Measurements from ENCODE around the gene ZNF362.

ZNF362 gene

DNA sequence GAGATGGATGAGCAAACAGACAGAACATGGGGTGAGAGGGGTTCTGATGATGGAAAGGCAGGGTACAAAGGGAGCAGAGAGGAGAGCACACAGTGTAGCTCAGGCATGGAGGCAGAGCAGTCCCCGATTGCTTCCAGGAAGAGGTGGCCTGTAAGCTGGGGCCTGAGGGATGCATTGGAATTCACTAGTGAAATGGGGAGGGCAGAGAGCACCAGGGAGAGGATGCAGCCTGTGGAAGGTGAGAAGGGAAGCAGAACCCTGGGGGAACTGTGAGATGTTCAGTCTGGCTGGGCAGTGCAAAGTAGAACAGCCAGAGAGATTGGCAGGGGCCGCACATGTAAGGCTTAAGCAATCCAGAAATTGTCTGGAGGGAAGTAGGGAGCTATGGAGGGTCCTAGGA is 12.2 kb downstream of the ZNF362 start:
- H3K27ac ChIP-seq = no peak overlapping the region
- no peak for TF ChIP-seq CTCF (conservative IDR thresholded peaks at IDR 0.05)

GRCh38 chr1:33268927-33269610 is 12.8 kb downstream of the ZNF362 start:
- no peak overlapping the region for H3K27ac ChIP-seq
- no peak for TF ChIP-seq ZFX (IDR thresholded peaks at IDR 0.05)
- no peak for TF ChIP-seq CTCF (conservative IDR thresholded peaks at IDR 0.05)

- TF ChIP-seq CTCF (conservative IDR thresholded peaks at IDR 0.05) = no peak
- H3K27ac ChIP-seq = no peak overlapping the region
Measured at GRCh38 chr1:33269621-33270020, 13.3 kb downstream of the ZNF362 start.

DNA sequence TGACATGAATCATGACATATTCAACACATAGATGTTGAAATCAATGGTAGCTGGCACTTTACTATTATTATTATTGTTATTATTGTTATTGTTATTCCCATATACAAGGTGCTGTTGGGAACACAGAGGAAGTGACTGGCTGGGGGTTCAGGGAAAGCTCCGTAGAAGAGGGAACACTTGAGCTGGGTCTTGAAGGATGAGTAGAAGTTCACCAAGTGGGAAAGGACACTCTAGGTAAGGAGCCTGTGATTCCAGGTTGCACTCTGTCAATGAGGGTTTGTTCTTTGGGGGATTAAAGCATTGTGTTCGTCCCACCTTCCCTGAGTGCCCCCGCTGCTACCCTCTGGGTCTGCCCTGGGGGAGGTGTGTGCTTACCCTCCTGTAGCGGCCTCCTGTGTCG is 14.1 kb downstream of the ZNF362 start:
- no peak overlapping the region for H3K27ac ChIP-seq
- TF ChIP-seq CTCF (conservative IDR thresholded peaks at IDR 0.05) = no peak
- no peak for TF ChIP-seq ZFX (IDR thresholded peaks at IDR 0.05)

DNA sequence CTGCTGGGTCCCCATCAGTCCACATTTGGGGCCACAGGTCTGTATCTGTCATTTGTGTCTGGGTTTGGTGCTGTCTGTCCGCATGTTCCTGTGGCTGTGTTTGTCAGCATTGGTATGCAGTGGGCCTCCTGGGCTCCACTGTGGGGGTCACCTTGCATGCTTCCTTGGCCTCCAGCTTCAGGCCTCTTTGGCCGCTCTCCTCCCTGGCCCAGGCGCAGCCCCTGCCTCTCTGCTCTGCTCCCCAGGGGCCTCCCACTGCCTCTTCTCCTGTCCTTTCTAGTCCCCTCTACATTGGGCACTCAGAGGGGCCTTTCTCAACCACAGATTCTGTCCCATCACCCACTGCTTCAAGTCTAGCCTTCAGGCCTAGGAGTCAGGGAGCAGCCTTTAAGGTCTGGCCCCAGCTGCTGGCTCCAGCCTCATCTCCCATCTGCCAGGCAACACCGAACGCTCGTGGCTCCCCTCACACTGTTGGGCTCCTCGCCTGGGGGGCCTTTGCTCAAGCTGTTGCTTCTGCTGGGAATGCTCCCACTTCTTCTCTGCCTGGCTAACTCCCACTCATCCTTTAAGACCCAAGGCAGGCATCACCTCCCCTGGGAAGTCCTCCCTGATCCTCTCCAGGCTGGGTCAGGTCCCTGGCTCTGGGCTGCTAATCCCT is 14.6 kb downstream of the ZNF362 start:
- no peak overlapping the region for H3K27ac ChIP-seq
- TF ChIP-seq CTCF (conservative IDR thresholded peaks at IDR 0.05) = no peak
- TF ChIP-seq ZFX (IDR thresholded peaks at IDR 0.05) = no peak

DNA sequence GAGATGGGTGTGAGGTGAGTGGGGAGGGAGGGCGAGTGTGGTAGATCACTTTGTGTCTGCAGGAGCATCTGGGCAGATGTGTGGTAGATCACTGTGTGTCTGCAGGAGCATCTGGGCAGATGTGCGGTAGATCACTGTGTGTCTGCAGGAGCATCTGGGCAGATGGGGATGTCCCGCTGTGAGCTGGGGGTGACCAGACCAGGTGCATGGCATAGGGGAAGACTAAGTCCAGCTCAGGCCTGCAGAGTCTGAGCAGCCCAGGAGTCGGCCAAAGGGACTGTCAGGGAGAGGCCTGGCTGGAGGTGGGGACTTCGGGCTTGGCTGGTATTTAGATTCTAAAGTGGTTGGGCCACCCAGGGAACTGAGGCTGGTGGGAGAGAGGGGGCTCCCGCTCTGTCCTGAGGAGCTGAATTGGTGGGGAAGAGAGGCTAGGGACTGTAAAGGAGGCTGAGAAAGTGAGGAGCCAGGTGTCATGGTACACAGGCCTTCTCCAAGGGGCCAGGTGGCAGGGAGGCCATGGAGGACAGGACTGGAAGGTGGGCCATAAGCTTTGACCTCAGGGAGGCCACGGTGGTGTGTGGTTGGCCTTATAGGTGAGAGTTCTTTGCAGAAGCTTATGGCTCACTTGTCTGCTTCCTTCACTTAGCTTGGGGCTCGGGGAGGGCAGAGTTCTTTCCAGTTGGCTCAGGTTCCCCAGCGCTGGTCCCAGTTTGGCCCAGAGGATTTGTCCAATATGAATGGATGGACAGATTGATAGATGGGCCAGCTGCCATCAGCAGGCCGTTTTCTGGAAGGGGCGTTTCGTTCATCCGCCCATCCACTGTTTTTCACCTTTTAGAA is 15.6 kb downstream of the ZNF362 start:
- TF ChIP-seq CTCF (conservative IDR thresholded peaks at IDR 0.05) = no peak
- no peak for TF ChIP-seq ZFX (IDR thresholded peaks at IDR 0.05)
- H3K27ac ChIP-seq = no peak overlapping the region

GRCh38 chr1:33272509-33272908 is 16.2 kb downstream of the ZNF362 start:
- H3K27ac ChIP-seq = no peak overlapping the region
- TF ChIP-seq ZFX (IDR thresholded peaks at IDR 0.05) = no peak
- TF ChIP-seq CTCF (conservative IDR thresholded peaks at IDR 0.05) = no peak
